HG03159 (cell line): ENCODE results near the gene GPC6.

Experiments
- ATAC-seq: cut with Tn5 transposase; IDR thresholded peaks from one replicate; pipeline ENCODE4 v1.9.1; 2021; ENCODE audit warnings: mild to moderate bottlenecking, moderate library complexity; ENCODE audit not compliant: unreplicated experiment

Gene GPC6

GRCh38 chr13:93554514-93554913 lies 327.9 kb downstream of the GPC6 start:
- no peak for ATAC-seq

GRCh38 chr13:93558637-93559036 lies 332.0 kb downstream of the GPC6 start:
- ATAC-seq: no peak

GRCh38 chr13:93559718-93560117 lies 333.1 kb downstream of the GPC6 start:
- ATAC-seq: no peak

- ATAC-seq: no peak
These were observed 335.1 kb downstream of the GPC6 start for GRCh38 chr13:93561576-93562225.

- ATAC-seq: no peak
These were observed 336.1 kb downstream of the GPC6 start for GRCh38 chr13:93562676-93563075.

GRCh38 chr13:93577105-93577504 lies 350.5 kb downstream of the GPC6 start:
- no peak for ATAC-seq

- no peak for ATAC-seq
These were observed 363.2 kb downstream of the GPC6 start for GRCh38 chr13:93589788-93590187.

GRCh38 chr13:93603043-93603442 lies 376.4 kb downstream of the GPC6 start:
- no peak for ATAC-seq

GRCh38 chr13:93614776-93615175 lies 388.2 kb downstream of the GPC6 start:
- no peak for ATAC-seq

- no peak for ATAC-seq
These were observed 393.7 kb downstream of the GPC6 start for GRCh38 chr13:93620181-93620765.

- no peak for ATAC-seq
These were observed 394.4 kb downstream of the GPC6 start for GRCh38 chr13:93621051-93621450.

- ATAC-seq: no peak
These were observed 395.4 kb downstream of the GPC6 start for GRCh38 chr13:93621966-93622365.

GRCh38 chr13:93624311-93624777 lies 397.7 kb downstream of the GPC6 start:
- ATAC-seq: no peak

GRCh38 chr13:93625536-93625935 lies 398.9 kb downstream of the GPC6 start:
- ATAC-seq: no peak

GRCh38 chr13:93628136-93628797 lies 401.7 kb downstream of the GPC6 start:
- no peak for ATAC-seq

GRCh38 chr13:93635616-93636032 lies 409.0 kb downstream of the GPC6 start:
- no peak for ATAC-seq

- ATAC-seq: no peak
These were observed 411.2 kb downstream of the GPC6 start for GRCh38 chr13:93637852-93638251.

- no peak for ATAC-seq
These were observed 413.8 kb downstream of the GPC6 start for GRCh38 chr13:93640452-93640851.

- ATAC-seq: no peak
These were observed 419.6 kb downstream of the GPC6 start for GRCh38 chr13:93646245-93646644.

GRCh38 chr13:93649496-93649895 lies 422.9 kb downstream of the GPC6 start:
- ATAC-seq: no peak

GRCh38 chr13:93653776-93654175 lies 427.2 kb downstream of the GPC6 start:
- no peak for ATAC-seq

- no peak for ATAC-seq
These were observed 428.5 kb downstream of the GPC6 start for GRCh38 chr13:93655154-93655553.
